B cell (primary cell): ENCODE results near the gene RBM27. TPM values are rescaled to one million over a fixed set of nuclear protein-coding genes. Genes with fewer than 3 reads are reported as not detected.

Source experiments
- ATAC-seq: fragments of 200-7000 bp; cut with Tn5 transposase; one replicate; pipeline ENCODE4 v1.10.0; 2021; ENCODE audit warnings: low read depth, mild to moderate bottlenecking, moderate number of reproducible peaks, moderate library complexity
- CTCF ChIA-PET: fragments of 350-600 bp; sonication (Branson Sonifier 250); formaldehyde crosslinking; loops from one replicate; lab custom pipeline; 2021; ENCODE audit warnings: antibody characterized with exemption, inconsistent platforms; lab: Charles Lee
- POLR2A ChIA-PET: fragments of 350-600 bp; sonication (Branson Sonifier 250); formaldehyde crosslinking; loops from one replicate; lab custom pipeline; 2021; ENCODE audit warnings: antibody characterized with exemption; lab: Charles Lee
- DNase-seq: peaks from one replicate; pipeline ENCODE4 v3.0.0; 2013
- H2AFZ ChIP-seq: 2 replicates; pipeline ENCODE4 v1.6.1; 2012; ENCODE audit warnings: mild to moderate bottlenecking, low read depth, low read length; ENCODE audit not compliant: insufficient read depth, poor library complexity, severe bottlenecking
- H3K27ac ChIP-seq, 2 donors: 1 replicate in 1 of 2; 2 replicates in 1 of 2; pipeline ENCODE4 v1.5.1; 2012 to 2013; ENCODE audit warnings: low read length in 2 of 2, mild to moderate bottlenecking in 2 of 2, moderate library complexity in 1 of 2
- H3K27me3 ChIP-seq, 4 experiments: fragments of 200-600 bp in 1 of 4; sonication (generic) in 1 of 4; replicated peaks in 1 of 4; 1 replicate in 2 of 4; 2 replicates in 2 of 4; pipeline versions ENCODE4 v1.6.1 to v1.7.0; 2013 to 2016; ENCODE audit warnings: low read length in 3 of 4, mild to moderate bottlenecking in 2 of 4, mixed read lengths in 1 of 4, moderate library complexity in 1 of 4; ENCODE audit not compliant: insufficient read depth in 4 of 4, control insufficient read depth in 3 of 4; ENCODE audit errors: control extremely low read depth in 1 of 4
- H3K36me3 ChIP-seq, 2 experiments: replicated peaks in 1 of 2; 1 replicate in 1 of 2; 2 replicates in 1 of 2; pipeline versions ENCODE4 v1.6.1 to v1.7.1; 2013; ENCODE audit warnings: low read length in 1 of 2; ENCODE audit not compliant: insufficient read depth in 2 of 2, control insufficient read depth in 1 of 2; ENCODE audit errors: control extremely low read depth in 1 of 2, extremely low read depth in 1 of 2
- H3K4me1 ChIP-seq, 2 donors: fragments of 200-600 bp in 1 of 2; sonication (generic) in 1 of 2; 1 replicate in 1 of 2; 2 replicates in 1 of 2; pipeline versions ENCODE4 v1.5.1 to v1.6.1; 2013 to 2017; ENCODE audit warnings: low read length in 2 of 2; ENCODE audit not compliant: control insufficient read depth in 2 of 2, insufficient read depth in 2 of 2
- H3K4me2 ChIP-seq: replicated peaks from 2 replicates; pipeline ENCODE3; 2012; ENCODE audit warnings: mild to moderate bottlenecking, low read depth, low read length; ENCODE audit not compliant: poor library complexity, severe bottlenecking
- H3K4me3 ChIP-seq, 5 experiments: fragments of 200-600 bp in 1 of 5; sonication (generic) in 1 of 5; 1 replicate in 3 of 5; 2 replicates in 2 of 5; pipeline versions ENCODE4 v1.5.1 to v1.7.0; 2011 to 2016; ENCODE audit warnings: low read length in 4 of 5, mild to moderate bottlenecking in 4 of 5, low read depth in 2 of 5, control low read depth in 1 of 5, moderate library complexity in 1 of 5; ENCODE audit not compliant: insufficient read depth in 1 of 5; ENCODE audit errors: control extremely low read depth in 1 of 5, extremely low read depth in 1 of 5
- H3K79me2 ChIP-seq: fragments of 200-600 bp; sonication (generic); one replicate; pipeline ENCODE4 v1.6.0; 2016; ENCODE audit warnings: low read length; ENCODE audit not compliant: control insufficient read depth, insufficient read depth
- H3K9ac ChIP-seq: fragments of 200-600 bp; sonication (generic); 2 replicates; pipeline ENCODE4 v1.6.1; 2017; ENCODE audit warnings: mild to moderate bottlenecking, low read length, moderate library complexity
- H3K9me3 ChIP-seq, 3 donors: one replicate each; pipeline versions ENCODE4 v1.6.1 to v1.7.1; 2013; ENCODE audit warnings: low read length in 2 of 3; ENCODE audit not compliant: control insufficient read depth in 2 of 3, insufficient read depth in 1 of 3; ENCODE audit errors: control extremely low read depth in 1 of 3
- H4K20me1 ChIP-seq: 2 replicates; pipeline ENCODE4 v1.6.0; 2012; ENCODE audit warnings: mild to moderate bottlenecking, low read length; ENCODE audit not compliant: insufficient read depth, control insufficient read depth, poor library complexity, severe bottlenecking
- H3K27ac Mint-ChIP-seq: one replicate; pipeline ENCODE4 v1.8.0; 2021; ENCODE audit warnings: mixed read lengths
- H3K27me3 Mint-ChIP-seq: one replicate; pipeline ENCODE4 v1.8.0; 2021; ENCODE audit warnings: mixed read lengths
- H3K4me1 Mint-ChIP-seq: one replicate; pipeline ENCODE4 v1.8.0; 2021; ENCODE audit warnings: mixed read lengths
- H3K4me3 Mint-ChIP-seq: one replicate; pipeline ENCODE4 v1.8.0; 2021; ENCODE audit warnings: mixed read lengths
- H3K9me3 Mint-ChIP-seq: one replicate; pipeline ENCODE4 v1.8.0; 2022; ENCODE audit warnings: mixed read lengths; ENCODE audit not compliant: insufficient read depth
- EZH2 ChIP-seq: IDR thresholded peaks from 2 replicates; pipeline ENCODE4 v1.6.1; 2012; ENCODE audit warnings: borderline replicate concordance, low read depth, mild to moderate bottlenecking, moderate library complexity, low read length; ENCODE audit not compliant: insufficient read depth, poor library complexity, severe bottlenecking
- WGBS: methylation state at CpG from one replicate; pipeline ENCODE4 v1.1.5; 2013; ENCODE audit warnings: missing lambda C conversion rate; ENCODE audit not compliant: insufficient coverage; 5-methylcytosine and 5-hydroxymethylcytosine counted together
- intact Hi-C: fragments of 100-400 bp; cut with micrococcal nuclease; formaldehyde crosslinking; loops from one replicate; pipeline ENCODE4 v1.10.0; 2022
- polyA plus RNA-seq: library from polyadenylated mRNA; depleted of rRNA; stranded (reverse); fragments of >200 nt; gene quantifications from 2 replicates; pipeline ENCODE4 v1.2.3, GENCODE V29; 2012
- total RNA-seq, 2 donors: library from RNA; stranded (reverse); fragments of 120-200 nt in 1 of 2; gene quantifications; 1 replicate in 1 of 2; 2 replicates in 1 of 2; pipeline versions ENCODE4 v1.2.3 to v1.2.4, GENCODE V29; 2013 to 2022
- TF ChIP-seq, protein P1 (sequence below): fragments of 200-600 bp; IDR thresholded peaks from one replicate; pipeline ENCODE4 v1.8.0; 2022; ENCODE audit warnings: antibody characterized with exemption, mild to moderate bottlenecking

Gene RBM27
- total and polyA plus RNA-seq, 2 donors (not counting 1 experiment from before 2014, with no cell fraction given): 7.4 to 28.7 TPM

DNA sequence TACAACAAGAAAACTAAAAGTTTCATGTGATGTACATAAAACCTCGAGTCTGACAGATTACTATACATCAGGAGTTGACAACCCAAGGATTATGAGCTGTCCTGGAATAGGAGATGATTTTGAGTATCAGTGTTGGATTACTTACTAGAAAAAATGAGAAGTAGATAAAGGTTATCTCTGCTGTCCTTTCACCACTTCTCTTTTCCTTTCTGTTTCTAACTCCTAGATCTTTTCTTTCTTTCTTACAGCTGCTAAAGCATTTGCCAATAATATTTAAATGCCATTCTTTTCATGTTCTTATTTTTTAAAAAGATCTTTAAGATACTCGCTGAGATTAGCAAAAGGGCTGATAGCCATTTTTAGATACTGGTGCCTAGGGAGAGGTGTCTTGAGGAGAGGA is 14.8 kb downstream of the RBM27 start:
- H3K9me3 ChIP-seq: no peaks in the 10 kb centered on the region
- H3K27me3 Mint-ChIP-seq: no peaks in the 10 kb centered on the region
- ChIA-PET POLR2A (no interaction called here), CTCF (no interaction called here)
- no peaks in the 10 kb centered on the region for H3K27me3 ChIP-seq
- peaks cover 49% of the 10 kb centered on the region for H4K20me1 ChIP-seq
- H3K27ac ChIP-seq: peak overlapping the region in 1 of 2 donors; percentile 37
- whole genome bisulfite sequencing: no CpG with 5 or more reads among the region's 2 CpGs
- no peak overlapping the region for H3K27ac Mint-ChIP-seq
- peaks cover 40% of the 10 kb centered on the region for H3K4me1 Mint-ChIP-seq
- TF ChIP-seq, protein P1, sequence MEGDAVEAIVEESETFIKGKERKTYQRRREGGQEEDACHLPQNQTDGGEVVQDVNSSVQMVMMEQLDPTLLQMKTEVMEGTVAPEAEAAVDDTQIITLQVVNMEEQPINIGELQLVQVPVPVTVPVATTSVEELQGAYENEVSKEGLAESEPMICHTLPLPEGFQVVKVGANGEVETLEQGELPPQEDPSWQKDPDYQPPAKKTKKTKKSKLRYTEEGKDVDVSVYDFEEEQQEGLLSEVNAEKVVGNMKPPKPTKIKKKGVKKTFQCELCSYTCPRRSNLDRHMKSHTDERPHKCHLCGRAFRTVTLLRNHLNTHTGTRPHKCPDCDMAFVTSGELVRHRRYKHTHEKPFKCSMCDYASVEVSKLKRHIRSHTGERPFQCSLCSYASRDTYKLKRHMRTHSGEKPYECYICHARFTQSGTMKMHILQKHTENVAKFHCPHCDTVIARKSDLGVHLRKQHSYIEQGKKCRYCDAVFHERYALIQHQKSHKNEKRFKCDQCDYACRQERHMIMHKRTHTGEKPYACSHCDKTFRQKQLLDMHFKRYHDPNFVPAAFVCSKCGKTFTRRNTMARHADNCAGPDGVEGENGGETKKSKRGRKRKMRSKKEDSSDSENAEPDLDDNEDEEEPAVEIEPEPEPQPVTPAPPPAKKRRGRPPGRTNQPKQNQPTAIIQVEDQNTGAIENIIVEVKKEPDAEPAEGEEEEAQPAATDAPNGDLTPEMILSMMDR: no peak
- no peak for TF ChIP-seq EZH2
- no peak overlapping the region for H3K4me3 ChIP-seq
- H3K4me3 Mint-ChIP-seq: no peak overlapping the region
- no peak overlapping the region for H2AFZ ChIP-seq
- DNase-seq: no peak
- no peak overlapping the region for H3K4me2 ChIP-seq
- peaks cover 9 to 28% of the 10 kb centered on the region in 2 donors for H3K4me1 ChIP-seq
- no peaks in the 10 kb centered on the region for H3K9me3 Mint-ChIP-seq
- no peak overlapping the region for H3K9ac ChIP-seq
- peaks cover 1 to 24% of the 10 kb centered on the region in 2 experiments for H3K36me3 ChIP-seq
- ATAC-seq: no peak
- intact Hi-C loops: loop anchor here (10.0 kb wide), 1 partner anchor 53 kb away; no protein-coding TSS in a partner anchor
- H3K79me2 ChIP-seq: peaks cover 85% of the 10 kb centered on the region

DNA sequence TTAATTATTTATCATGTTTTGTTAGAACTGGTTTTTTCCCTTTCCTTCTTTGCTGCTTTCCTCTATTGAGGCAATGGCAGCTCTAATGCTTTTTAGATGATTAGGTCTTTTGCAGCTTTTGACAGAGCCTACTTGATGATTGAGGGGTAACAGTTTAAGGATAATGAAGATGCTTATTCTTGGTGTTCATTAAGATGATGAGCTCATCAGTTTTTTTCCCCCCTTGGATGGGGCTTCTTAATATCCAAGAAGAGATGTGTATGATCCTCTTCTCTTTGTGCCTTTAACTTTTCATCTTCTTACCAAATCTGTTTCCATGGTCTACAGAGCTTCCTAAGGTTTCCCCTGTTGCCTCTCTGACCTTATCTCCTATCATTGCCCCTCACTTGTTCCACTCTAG is 15.8 kb downstream of the RBM27 start:
- peaks cover 3 to 28% of the 10 kb centered on the region in 2 experiments for H3K36me3 ChIP-seq
- intact Hi-C loops: loop anchor here (10.0 kb wide), 1 partner anchor 54 kb away; no protein-coding TSS in a partner anchor

More for the DNA sequence above, 15.8 kb downstream of the RBM27 start:
- Histone ChIP-seq H3K9ac (no peak overlapping the region), H3K79me2 (peaks cover 75% of the 10 kb centered on the region), H3K4me1 (peaks cover 9 to 21% of the 10 kb centered on the region in 2 donors), H3K4me2 (no peak overlapping the region), H3K4me3 (no peak overlapping the region), H4K20me1 (peaks cover 44% of the 10 kb centered on the region), H3K27ac (no peak overlapping the region), H2AFZ (no peak overlapping the region), H3K27me3 (no peaks in the 10 kb centered on the region), H3K9me3 (no peaks in the 10 kb centered on the region)
- ChIA-PET CTCF (interaction anchor here (0.6 kb wide), 1 partner anchor 202 kb away, joined by 4 read pairs; no protein-coding TSS in a partner anchor), POLR2A (no interaction called here)
- H3K9me3 Mint-ChIP-seq: no peaks in the 10 kb centered on the region
- ATAC-seq (no peak), DNase-seq (no peak)
- H3K4me3 Mint-ChIP-seq: no peak overlapping the region
- TF ChIP-seq, protein P1: no peak
- no peak for TF ChIP-seq EZH2
- H3K27ac Mint-ChIP-seq: no peak overlapping the region
- H3K4me1 Mint-ChIP-seq: peaks cover 32% of the 10 kb centered on the region
- no peaks in the 10 kb centered on the region for H3K27me3 Mint-ChIP-seq
